DOHH2 (cell line): ENCODE data around the gene TCL1B.

Source experiments
- CTCF ChIP-seq: fragments of 200-600 bp; sonication (generic); IDR thresholded peaks from one replicate; pipeline ENCODE4 v1.5.1; 2014; ENCODE audit warnings: antibody characterized with exemption, mild to moderate bottlenecking, low read depth, low read length; ENCODE audit not compliant: poor library complexity, severe bottlenecking
- EZH2phosphoT487 ChIP-seq: fragments of 200-600 bp; sonication (generic); IDR thresholded peaks from 2 replicates; pipeline ENCODE4 v1.6.1; 2017; ENCODE audit warnings: borderline replicate concordance, mild to moderate bottlenecking, antibody characterized with exemption, low read length, moderate library complexity, mixed read lengths

- no peak for TF ChIP-seq CTCF
- no peak for TF ChIP-seq EZH2phosphoT487
Observed at GRCh38 chr14:95656634-95657033, 29.6 kb upstream of the TCL1B start.
